H54 (cell line): ENCODE measurements around the gene CSTB.
"Not testable (repeated sequence)": the region's sequence is repeated elsewhere in the genome, so short reads cannot be mapped to it uniquely, and the experiment has no call there.

Source experiments
- DNase-seq: peaks from one replicate; pipeline ENCODE4 v3.0.0; 2011; ENCODE audit warnings: low spot score, mixed read lengths; ENCODE audit not compliant: insufficient read length
- FAIRE-seq: peaks from 3 replicates; lab custom pipeline; 2011; peaks lifted over from hg19 to GRCh38; lab: Jason Lieb, UNC
- POLR2A ChIP-seq: IDR thresholded peaks from 2 replicates; pipeline ENCODE4 v1.6.1; 2011; ENCODE audit warnings: low read depth, mild to moderate bottlenecking, low read length

CSTB gene

GRCh38 chr21:43775795-43776430 is at the start of gene CSTB:
Gene CSTB (minus strand): TSS chr21:43776308. CDS start chr21:43776269, 39 bp downstream.
- peak; percentile 99 for TF ChIP-seq POLR2A
- FAIRE-seq (no peak), DNase-seq (no peak)

GRCh38 chr21:43825242-43825935 is 49.3 kb upstream of the CSTB start:
- no peak for TF ChIP-seq POLR2A
- FAIRE-seq (no peak), DNase-seq (no peak)

GRCh38 chr21:43824333-43825241 is 48.5 kb upstream of the CSTB start:
- no peak for TF ChIP-seq POLR2A
- DNase-seq (peak; percentile 69), FAIRE-seq (no peak)

DNA sequence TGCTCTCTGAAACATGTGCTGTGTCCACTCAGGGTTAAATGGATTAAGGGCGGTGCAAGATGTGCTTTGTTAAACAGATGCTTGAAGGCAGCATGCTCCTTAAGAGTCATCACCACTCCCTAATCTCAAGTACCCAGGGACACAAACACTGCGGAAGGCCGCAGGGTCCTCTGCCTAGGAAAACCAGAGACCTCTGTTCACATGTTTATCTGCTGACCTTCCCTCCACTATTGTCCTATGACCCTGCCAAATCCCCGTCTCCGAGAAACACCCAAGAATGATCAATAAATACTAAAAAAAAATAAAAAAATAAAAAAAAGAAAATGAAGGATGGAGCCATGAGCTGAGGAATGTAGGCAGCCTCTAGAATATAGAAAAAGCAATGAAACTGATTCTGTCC is 46.6 kb upstream of the CSTB start:
- not testable (repeated sequence) for FAIRE-seq, DNase-seq

- FAIRE-seq, DNase-seq: not testable (repeated sequence)
Observed at GRCh38 chr21:43822166-43822565, 46.1 kb upstream of the CSTB start.

- FAIRE-seq (no peak), DNase-seq (no peak)
- no peak for TF ChIP-seq POLR2A
Observed at GRCh38 chr21:43820466-43820865, 44.4 kb upstream of the CSTB start.

GRCh38 chr21:43819511-43820405 is 43.6 kb upstream of the CSTB start:
- DNase-seq (no peak), FAIRE-seq (no peak)
- no peak for TF ChIP-seq POLR2A

DNA sequence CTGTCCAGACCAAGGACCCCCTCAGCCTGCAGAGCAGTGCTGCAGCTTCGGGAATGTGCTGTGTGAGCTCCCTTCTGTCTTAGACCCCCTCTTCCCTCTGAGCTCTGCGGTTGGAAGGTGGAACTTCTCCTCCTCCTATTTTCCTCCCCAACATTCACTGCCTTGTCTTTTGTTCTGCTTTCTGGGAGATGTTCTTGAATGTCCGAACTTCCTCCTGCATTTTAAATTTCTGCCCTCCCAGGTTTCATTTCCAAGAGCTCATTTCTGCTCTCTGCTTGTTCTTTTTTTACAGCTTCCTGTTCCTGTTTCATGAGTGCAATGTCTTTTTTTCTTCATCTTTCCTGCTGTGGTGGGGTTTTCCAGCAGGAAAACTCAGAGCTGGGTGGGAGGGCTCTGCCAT is 42.6 kb upstream of the CSTB start:
- no peak for TF ChIP-seq POLR2A
- DNase-seq (no peak), FAIRE-seq (no peak)

- TF ChIP-seq POLR2A, result no peak
- DNase-seq, result no peak
- FAIRE-seq, result no peak
Observed at GRCh38 chr21:43817157-43818086, 41.3 kb upstream of the CSTB start.

DNA sequence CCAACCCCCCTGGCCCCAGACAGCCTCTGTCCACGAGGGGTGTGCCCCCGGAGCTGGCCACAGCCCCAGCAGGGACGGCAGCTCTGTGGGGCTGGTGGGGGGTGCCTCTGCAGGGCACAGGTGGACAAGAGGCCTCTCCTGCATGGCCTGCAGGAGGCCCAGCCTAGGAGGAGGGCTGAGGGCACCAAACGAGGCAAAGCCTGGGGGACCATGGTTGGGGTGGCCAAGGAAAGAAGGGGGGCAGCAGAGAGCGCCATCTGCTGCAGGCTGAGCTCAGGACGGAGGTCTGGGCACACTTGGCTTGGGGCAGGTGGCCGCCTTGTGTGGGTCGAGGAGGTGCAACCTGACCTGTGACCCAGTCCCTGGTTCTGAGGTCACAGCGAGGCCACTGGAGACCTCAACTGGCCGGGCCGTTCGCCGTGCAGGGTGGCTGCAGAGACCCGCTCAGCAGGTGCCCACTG is 40.5 kb upstream of the CSTB start:
- no peak for TF ChIP-seq POLR2A
- FAIRE-seq, result no peak

GRCh38 chr21:43815991-43816390 is 39.9 kb upstream of the CSTB start:
- TF ChIP-seq POLR2A, result no peak
- DNase-seq (no peak), FAIRE-seq (no peak)

More for the DNA sequence above, 40.5 kb upstream of the CSTB start:
- DNase-seq, result no peak

DNA sequence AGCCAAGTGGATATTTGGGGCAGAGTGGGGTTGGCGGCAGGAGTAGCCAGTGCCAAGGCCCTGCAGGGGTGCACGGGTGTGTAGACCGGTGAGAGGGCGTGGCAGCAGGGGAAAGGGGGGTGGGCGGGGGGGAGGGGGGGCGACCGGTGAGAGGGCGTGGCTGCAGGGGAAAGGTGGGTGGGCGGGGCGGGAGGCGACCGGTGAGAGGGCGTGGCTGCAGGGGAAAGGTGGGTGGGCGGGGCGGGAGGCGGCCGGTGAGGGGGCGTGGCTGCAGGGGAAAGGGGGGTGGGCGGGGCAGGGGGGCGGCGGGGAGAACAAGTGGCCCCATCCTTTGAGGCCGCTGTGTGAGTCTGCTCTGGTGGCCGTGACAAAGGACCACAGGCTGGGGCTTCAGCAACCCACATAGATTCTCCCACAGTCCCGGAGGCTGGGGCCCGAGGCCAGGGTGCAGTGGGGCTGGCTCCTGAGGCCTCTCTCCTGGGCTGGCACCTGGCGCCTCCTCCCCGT is 39.1 kb upstream of the CSTB start:
- no peak for TF ChIP-seq POLR2A
- FAIRE-seq (no peak), DNase-seq (no peak)
